Measurements from ENCODE around the gene PATJ. TPM values are rescaled to one million over a fixed set of nuclear protein-coding genes. Genes with fewer than 3 reads are reported as not detected.
"Not testable (repeated sequence)": the region's sequence is repeated elsewhere in the genome, so short reads cannot be mapped to it uniquely, and the experiment has no call there.

PATJ gene
- polyA plus RNA-seq, 5 donors: 21.1 to 38.3 (median 33.4) TPM

GRCh38 chr1:61887931-61888564 lies 145.8 kb downstream of the PATJ start:
- peak in 1 of 2 donors; percentile 1 for DNase-seq

DNA sequence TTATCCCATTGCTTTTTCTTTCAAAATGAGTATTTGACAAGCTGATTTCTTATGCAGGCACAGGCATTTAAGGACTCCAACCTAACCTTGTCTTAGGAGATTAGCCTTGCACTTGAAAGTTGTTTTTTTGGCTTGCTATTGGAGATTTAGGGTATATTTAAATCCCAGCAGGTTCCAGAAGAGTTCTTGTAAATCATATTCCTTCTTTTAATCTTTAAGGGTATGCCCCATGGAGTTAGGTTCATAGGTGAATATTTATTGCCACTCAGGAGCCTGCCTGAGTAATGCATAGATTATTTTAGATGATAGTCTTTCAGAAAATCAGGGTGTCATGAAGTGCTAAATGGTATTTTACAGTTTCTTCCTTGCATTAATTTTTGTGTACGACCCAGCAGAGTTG lies 146.5 kb downstream of the PATJ start:
- no peak for DNase-seq

GRCh38 chr1:61890435-61890834 lies 148.2 kb downstream of the PATJ start:
- DNase-seq: not testable (repeated sequence)

- no peak for DNase-seq
Measured at GRCh38 chr1:61892977-61893376, 150.7 kb downstream of the PATJ start.

GRCh38 chr1:61894296-61894695 lies 152.0 kb downstream of the PATJ start:
- not testable (repeated sequence) for DNase-seq

- DNase-seq: no peak
Measured at GRCh38 chr1:61895175-61895574, 152.9 kb downstream of the PATJ start.

GRCh38 chr1:61898658-61899057 lies 156.4 kb downstream of the PATJ start:
- no peak for DNase-seq

DNA sequence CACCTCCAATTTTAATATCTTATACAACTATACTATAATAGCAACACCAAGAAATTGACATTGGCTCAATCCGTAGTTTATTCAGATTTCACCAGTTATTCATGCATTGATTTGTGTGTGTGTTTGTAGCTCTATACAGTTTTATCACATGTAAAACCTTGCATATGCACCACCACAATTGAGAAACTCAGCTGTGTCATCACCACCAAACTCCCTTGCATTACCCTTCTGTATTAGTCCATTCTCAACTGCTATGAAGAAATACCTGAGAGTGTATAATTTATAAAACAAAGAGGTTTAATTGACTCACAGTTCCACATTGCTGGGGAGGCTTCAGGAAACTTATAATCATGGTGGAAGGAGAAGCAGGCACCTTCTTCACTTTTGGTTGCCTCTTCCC lies 162.1 kb downstream of the PATJ start:
- no peak for DNase-seq

GRCh38 chr1:61907102-61907501 lies 164.8 kb downstream of the PATJ start:
- DNase-seq: no peak

DNA sequence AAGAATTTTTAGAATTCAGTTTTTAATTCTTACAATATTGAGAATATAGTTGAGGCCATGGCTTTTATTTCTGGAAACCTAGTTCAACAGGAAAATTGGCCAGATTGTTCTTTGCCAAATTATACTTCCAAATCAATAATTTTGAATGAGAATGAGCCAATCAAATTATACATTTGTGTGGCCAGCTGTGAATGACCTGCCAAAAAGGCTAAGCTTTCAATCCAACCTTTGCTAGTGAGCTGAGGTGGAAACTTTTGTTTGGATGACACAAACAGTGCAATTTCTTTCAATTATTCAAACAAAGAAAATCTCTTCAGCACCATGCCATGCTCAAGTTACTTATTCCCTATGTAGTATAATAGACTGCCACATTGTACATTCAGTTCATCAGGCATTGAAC lies 167.8 kb downstream of the PATJ start:
- DNase-seq: no peak

DNA sequence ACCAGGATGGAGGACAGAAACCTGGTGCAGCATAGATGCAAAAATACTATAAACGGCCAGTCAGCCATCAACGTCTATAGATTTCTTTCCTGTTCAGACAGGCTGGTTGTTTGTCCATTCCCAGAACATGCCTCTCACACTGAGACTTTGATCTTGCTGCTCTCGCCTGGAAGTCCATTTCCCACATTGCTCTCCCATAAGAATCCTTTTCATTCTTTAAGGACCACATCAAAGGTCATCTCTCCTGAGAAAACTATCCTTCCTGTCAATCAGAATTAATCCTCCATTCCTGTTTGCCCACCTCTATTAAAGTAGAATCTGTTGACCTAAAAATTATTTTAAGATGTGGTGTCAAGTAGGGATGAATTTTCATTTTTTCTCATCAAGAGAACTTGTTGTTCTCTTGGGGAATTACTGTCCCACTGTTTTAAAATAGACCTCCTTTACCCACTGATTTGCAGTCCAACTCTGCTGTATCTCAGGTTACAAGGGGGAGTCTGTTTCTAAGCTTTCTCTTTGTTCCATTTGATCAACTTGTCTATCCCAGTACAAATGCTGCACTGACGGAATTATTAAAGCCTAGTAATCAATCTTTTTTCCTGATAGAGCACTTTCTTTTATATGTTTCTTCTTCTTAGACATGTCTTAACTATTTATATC lies 172.7 kb downstream of the PATJ start:
- DNase-seq: no peak

DNA sequence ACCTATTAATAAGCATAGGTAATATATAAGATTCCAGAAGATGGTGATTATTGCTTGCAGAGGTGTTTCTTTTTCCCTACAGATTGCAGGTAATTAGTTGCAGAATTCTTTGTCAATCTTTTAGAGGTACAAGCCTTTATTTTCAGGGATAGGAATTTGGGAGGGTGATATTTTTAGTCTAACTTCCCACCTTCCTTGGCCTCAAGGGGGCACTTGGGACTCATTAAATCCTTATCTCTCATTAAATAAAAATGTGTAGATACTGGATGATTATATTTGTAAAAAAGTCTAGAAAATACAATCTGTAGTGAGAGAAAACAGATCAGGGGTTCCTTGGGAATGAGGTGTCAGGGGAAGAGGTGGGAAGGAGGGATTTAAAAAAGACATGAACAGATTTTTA lies 179.2 kb downstream of the PATJ start:
- DNase-seq: no peak

DNA sequence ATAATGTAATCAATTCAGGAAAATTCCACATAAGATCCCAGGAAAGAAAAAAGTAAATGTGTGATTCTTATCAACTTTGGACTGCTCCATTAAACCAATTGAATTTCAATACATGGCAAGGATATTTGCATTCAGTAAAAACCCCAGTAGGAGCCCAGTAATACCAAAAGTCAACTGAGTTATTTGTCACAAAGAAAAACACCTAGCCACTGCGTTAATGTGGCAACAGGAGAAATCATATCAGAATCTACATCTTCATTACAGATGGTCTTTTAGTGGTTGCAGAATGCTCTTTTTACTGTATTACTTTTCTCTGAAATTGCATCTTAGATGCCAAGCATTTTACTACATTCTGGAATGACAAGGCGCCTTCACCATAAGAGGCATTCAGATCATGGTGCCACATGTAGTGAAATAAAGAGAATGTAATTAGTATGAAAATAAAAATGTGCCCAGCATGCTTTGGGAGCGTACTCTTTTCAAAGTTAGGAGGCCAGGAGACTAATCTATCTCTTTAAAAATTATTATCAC lies 180.7 kb downstream of the PATJ start:
- DNase-seq: no peak

GRCh38 chr1:61925591-61926298 lies 183.5 kb downstream of the PATJ start:
- DNase-seq: no peak

DNA sequence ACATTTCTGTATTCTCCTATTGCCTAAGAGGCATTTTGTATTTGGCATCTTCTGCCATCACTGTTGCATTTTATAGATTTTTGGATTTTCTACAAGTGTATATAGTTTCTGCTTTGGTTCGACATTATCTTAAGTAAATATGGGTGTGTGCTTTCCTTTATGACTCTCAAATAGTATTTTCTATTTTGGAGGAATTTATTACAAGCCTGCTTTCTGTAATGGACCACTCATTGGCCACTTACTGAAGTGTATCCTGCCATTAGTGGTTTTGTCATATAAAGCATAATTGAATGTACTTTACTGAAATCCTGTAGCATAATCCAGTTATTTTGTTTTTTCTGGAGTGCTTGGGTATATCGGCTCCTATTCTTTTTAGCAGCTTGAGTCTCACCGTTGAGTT lies 184.3 kb downstream of the PATJ start:
- no peak for DNase-seq

- DNase-seq: no peak
Measured at GRCh38 chr1:61930116-61930645, 187.9 kb downstream of the PATJ start.

DNA sequence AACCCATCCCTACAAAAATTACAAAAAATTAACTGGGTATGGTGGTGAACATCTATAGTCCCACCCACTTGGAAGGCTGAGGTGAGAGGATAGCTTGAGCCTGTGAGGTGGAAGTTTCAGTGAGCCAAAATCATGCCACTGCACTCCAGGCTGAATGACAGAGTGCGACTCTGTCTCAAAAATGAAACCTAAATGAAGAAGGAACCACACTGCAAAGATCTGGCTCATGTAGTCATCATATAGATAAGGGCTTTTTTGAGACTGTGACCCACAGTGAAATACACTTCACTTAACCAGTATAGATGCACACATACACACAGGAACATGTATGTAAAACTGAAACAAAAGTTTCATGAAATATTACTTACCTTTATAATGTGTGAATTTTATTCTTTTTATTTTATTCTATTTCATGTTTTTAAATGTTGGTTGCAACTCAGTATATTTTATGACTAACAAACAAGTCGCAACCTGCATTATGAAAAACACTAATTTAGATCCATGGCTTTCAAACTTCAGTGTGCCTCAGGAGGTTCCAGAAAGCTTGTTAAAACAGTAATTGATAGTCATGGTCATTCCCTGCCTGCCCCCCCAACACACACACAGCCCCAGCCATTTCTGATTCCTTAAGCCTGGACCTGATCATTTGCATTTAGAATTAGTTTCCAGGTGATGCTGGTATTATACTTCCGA lies 189.5 kb downstream of the PATJ start:
- no peak for DNase-seq

GRCh38 chr1:61935516-61935915 lies 193.2 kb downstream of the PATJ start:
- DNase-seq: no peak

GRCh38 chr1:61936839-61937238 lies 194.6 kb downstream of the PATJ start:
- DNase-seq: no peak

GRCh38 chr1:61941794-61942193 lies 199.5 kb downstream of the PATJ start:
- no peak for DNase-seq

DNA sequence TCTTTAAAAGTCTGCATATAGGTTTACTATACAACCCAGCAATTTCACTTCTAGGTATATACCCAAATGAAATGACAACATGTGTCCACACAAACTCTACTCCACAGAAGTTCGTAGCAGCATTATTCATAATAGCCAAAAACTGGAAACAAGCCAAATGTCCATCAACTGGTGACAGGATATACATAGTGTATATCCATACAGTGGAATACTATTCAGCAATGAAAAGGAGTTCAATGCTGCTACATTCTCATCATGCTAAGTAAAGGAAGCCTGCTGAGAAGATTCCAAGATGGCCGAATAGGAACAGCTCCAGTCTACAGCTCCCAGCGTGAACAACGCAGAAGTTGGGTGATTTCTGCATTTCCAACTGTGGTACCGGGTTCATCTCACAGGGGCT lies 200.6 kb downstream of the PATJ start:
- no peak for DNase-seq

- not testable (repeated sequence) for DNase-seq
Measured at GRCh38 chr1:61948685-61949084, 206.4 kb downstream of the PATJ start.
